GM15510 (cell line): ENCODE data around the gene FBXW7.

Experiments
- POLR2A ChIP-seq: IDR thresholded peaks from 3 replicates; pipeline ENCODE4 v1.6.1; 2011; ENCODE audit warnings: borderline replicate concordance; ENCODE audit not compliant: insufficient read length; ENCODE audit errors: extremely low read depth

FBXW7 gene

GRCh38 chr4:152372444-152372843 is 163.4 kb downstream of the FBXW7 start:
- TF ChIP-seq POLR2A, result no peak

- no peak for TF ChIP-seq POLR2A
Observed at GRCh38 chr4:152369902-152370295, 166.0 kb downstream of the FBXW7 start.

- no peak for TF ChIP-seq POLR2A
Observed at GRCh38 chr4:152369203-152369901, 166.5 kb downstream of the FBXW7 start.

GRCh38 chr4:152368001-152368400 is 167.9 kb downstream of the FBXW7 start:
- TF ChIP-seq POLR2A, result no peak

- no peak for TF ChIP-seq POLR2A
Observed at GRCh38 chr4:152364883-152365282, 171.0 kb downstream of the FBXW7 start.

- TF ChIP-seq POLR2A, result no peak
Observed at GRCh38 chr4:152364383-152364782, 171.5 kb downstream of the FBXW7 start.

- no peak for TF ChIP-seq POLR2A
Observed at GRCh38 chr4:152363904-152364303, 172.0 kb downstream of the FBXW7 start.

- TF ChIP-seq POLR2A, result no peak
Observed at GRCh38 chr4:152363086-152363485, 172.8 kb downstream of the FBXW7 start.

GRCh38 chr4:152360045-152360410 is 175.9 kb downstream of the FBXW7 start:
- no peak for TF ChIP-seq POLR2A

GRCh38 chr4:152359208-152360044 is 176.5 kb downstream of the FBXW7 start:
- no peak for TF ChIP-seq POLR2A

- no peak for TF ChIP-seq POLR2A
Observed at GRCh38 chr4:152357206-152357605, 178.7 kb downstream of the FBXW7 start.

GRCh38 chr4:152356428-152357034 is 179.4 kb downstream of the FBXW7 start:
- no peak for TF ChIP-seq POLR2A

- TF ChIP-seq POLR2A, result no peak
Observed at GRCh38 chr4:152352622-152353116, 183.2 kb downstream of the FBXW7 start.

- no peak for TF ChIP-seq POLR2A
Observed at GRCh38 chr4:152352215-152352614, 183.7 kb downstream of the FBXW7 start.

GRCh38 chr4:152351080-152351479 is 184.8 kb downstream of the FBXW7 start:
- no peak for TF ChIP-seq POLR2A
